K562 (cell line): ENCODE data around the gene CACTIN. TPM values are rescaled to one million over a fixed set of nuclear protein-coding genes. Genes with fewer than 3 reads are reported as not detected.
A peak's percentile ranks its signal among the peaks of the same experiment; 100 is the strongest.

Experiments used
- ATAC-seq: fragments of 200-7000 bp; cut with Tn5 transposase; 3 replicates; pipeline ENCODE4 v1.9.1; 2020; ENCODE audit warnings: moderate library complexity
- BruUV-seq: library from RNA; stranded (reverse); fragments of 400-500 nt; replicated peaks from 2 replicates; lab custom pipeline; 2021; lab: Mats Ljungman, UMichigan
- CTCF ChIA-PET: fragments of 300-600 bp; formaldehyde crosslinking; extraction: SDS; loops from one replicate; lab custom pipeline; 2021; ENCODE audit warnings: low intra/inter-chr PET ratio; lab: Yijun Ruan, JAX
- POLR2A ChIA-PET: fragments of 300-600, 350-650 bp; sonication (Branson Sonifier 250); formaldehyde crosslinking; extraction: SDS; loops from one replicate; lab custom pipeline; 2021; ENCODE audit warnings: antibody characterized with exemption, inconsistent platforms; lab: Yijun Ruan, JAX
- DNase-seq, 4 experiments: peaks; one replicate each; pipeline versions ENCODE4 v3.0.0 to v3.0.0-alpha.2; 2011 to 2018; ENCODE audit warnings: low spot score in 3 of 4, mixed read lengths in 3 of 4; ENCODE audit errors: extremely low read depth in 1 of 4
- FAIRE-seq: peaks from 2 replicates; lab custom pipeline; 2011; peaks lifted over from hg19 to GRCh38; lab: Jason Lieb, UNC
- H2AFZ ChIP-seq: 2 replicates; pipeline ENCODE4 v1.6.0; 2011; ENCODE audit warnings: low read depth, low read length, control low read depth, inconsistent platforms
- H3K27ac ChIP-seq: fragments of 200-600 bp; 3 replicates; pipeline ENCODE4 v1.8.0; 2011; ENCODE audit warnings: low read depth, mild to moderate bottlenecking, control low read depth, inconsistent platforms, low read length, moderate library complexity, mixed read lengths; ENCODE audit errors: extremely low read depth
- H3K27me3 ChIP-seq, 2 experiments: fragments of 300-600 bp in 1 of 2; 2 replicates in 1 of 2; 3 replicates in 1 of 2; pipeline versions ENCODE4 v1.6.0 to v1.8.0; 2011; ENCODE audit warnings: inconsistent platforms in 2 of 2, low read length in 2 of 2, mild to moderate bottlenecking in 1 of 2, mixed read lengths in 1 of 2, moderate library complexity in 1 of 2; ENCODE audit not compliant: control insufficient read depth in 2 of 2, insufficient read depth in 2 of 2
- H3K36me3 ChIP-seq: fragments of 300-600 bp; 3 replicates; pipeline ENCODE4 v1.8.0; 2011; ENCODE audit warnings: mild to moderate bottlenecking, low read length, inconsistent platforms; ENCODE audit not compliant: control insufficient read depth, insufficient read depth
- H3K4me1 ChIP-seq, 2 experiments: fragments of 200-600 bp in 1 of 2; replicated peaks in 1 of 2; 2 replicates in 1 of 2; 3 replicates in 1 of 2; pipeline versions ENCODE4 v1.5.1 to v1.8.0; 2011; ENCODE audit warnings: inconsistent platforms in 2 of 2, low read length in 2 of 2, mild to moderate bottlenecking in 1 of 2, mixed read lengths in 1 of 2, moderate library complexity in 1 of 2; ENCODE audit not compliant: control insufficient read depth in 2 of 2, insufficient read depth in 2 of 2
- H3K4me2 ChIP-seq: 2 replicates; pipeline ENCODE4 v1.6.1; 2011; ENCODE audit warnings: low read length, control low read depth, inconsistent platforms, mixed read lengths; ENCODE audit not compliant: insufficient read depth
- H3K4me3 ChIP-seq: fragments of 200-600 bp; sonication (generic), shearing (Covaris generic); 2 replicates; pipeline ENCODE4 v1.5.1; 2016; ENCODE audit warnings: control low read depth, inconsistent platforms
- H3K79me2 ChIP-seq: fragments of 200-600 bp; 3 replicates; pipeline ENCODE4 v1.8.0; 2011; ENCODE audit warnings: low read length, inconsistent platforms; ENCODE audit not compliant: control insufficient read depth, insufficient read depth
- H3K9ac ChIP-seq, 2 experiments: 2 replicates each; pipeline versions ENCODE4 v1.6.0 to v1.6.1; 2011; ENCODE audit warnings: low read depth in 2 of 2, low read length in 2 of 2, control low read depth in 1 of 2, inconsistent platforms in 1 of 2, mild to moderate bottlenecking in 1 of 2, mixed read lengths in 1 of 2; ENCODE audit not compliant: insufficient read depth in 1 of 2
- H3K9me1 ChIP-seq: one replicate; pipeline ENCODE4 v1.6.0; 2011; ENCODE audit warnings: inconsistent platforms, mild to moderate bottlenecking, low read length, moderate library complexity; ENCODE audit not compliant: control insufficient read depth, insufficient read depth
- H3K9me3 ChIP-seq: replicated peaks from 2 replicates; pipeline ENCODE4 v1.5.1; 2011; ENCODE audit warnings: low read depth, low read length, inconsistent platforms; ENCODE audit not compliant: control insufficient read depth, insufficient read depth
- H4K20me1 ChIP-seq: replicated peaks from 2 replicates; pipeline ENCODE4 v1.6.1; 2011; ENCODE audit warnings: low read length, inconsistent platforms, mixed read lengths; ENCODE audit not compliant: control insufficient read depth, insufficient read depth
- MAX ChIP-seq: sonication (generic); formaldehyde crosslinking; IDR thresholded peaks from 2 replicates; pipeline ENCODE4 v1.9.0; 2022; ENCODE audit warnings: mild to moderate bottlenecking, missing genetic modification reagents
- SFPQ ChIP-seq: fragments of 200-400 bp; formaldehyde crosslinking; IDR thresholded peaks from 2 replicates; pipeline ENCODE4 v1.6.1; 2017; ENCODE audit warnings: mild to moderate bottlenecking, low read depth, low read length, moderate library complexity
- SRF ChIP-seq, 2 experiments: fragments of 250-450, 450-650 bp in 1 of 2; sonication (Bioruptor Pico) in 1 of 2; sonication (generic) in 1 of 2; formaldehyde crosslinking; IDR thresholded peaks; 2 replicates each; pipeline versions ENCODE4 v1.5.0 to v1.5.1; 2020 to 2022; ENCODE audit warnings: mild to moderate bottlenecking in 1 of 2, missing genetic modification reagents in 1 of 2
- ZNF143 ChIP-seq: sonication (generic); formaldehyde crosslinking; IDR thresholded peaks from 2 replicates; pipeline ENCODE4 v1.9.0; 2022; ENCODE audit warnings: mild to moderate bottlenecking, missing genetic modification reagents
- WGBS: fragments of 100-300 bp; shearing (Covaris generic); methylation state at CpG from one replicate; pipeline ENCODE4 v1.1.6; 2016; ENCODE audit warnings: low coverage, mixed read lengths; ENCODE audit not compliant: insufficient coverage; ENCODE audit errors: missing lambda C conversion rate; 5-methylcytosine and 5-hydroxymethylcytosine counted together
- in situ Hi-C: fragments of 300-500 bp; cut with MboI; formaldehyde crosslinking; loops from 4 replicates; pipeline ENCODE4 v1.15.0; 2018; ENCODE audit warnings: inconsistent platforms, mixed read lengths
- intact Hi-C: fragments of 100-400 bp; cut with micrococcal nuclease; formaldehyde crosslinking; loops from 2 replicates; pipeline ENCODE4 v1.14.2; 2022
- polyA plus RNA-seq, 8 experiments: library from polyadenylated mRNA; depleted of rRNA in 4 of 8; stranded (reverse) in 5 of 8; unstranded in 3 of 8; fragments of >200 nt; fragmentation: Nextera tagmentation in 2 of 8; fragmentation: Illumina TruSeq in 1 of 8; extraction: Ambion mirVana in 2 of 8; extraction: Trizol in 1 of 8; gene quantifications; 2 replicates each; pipeline versions ENCODE4 v1.2.1 to v1.2.3, GENCODE V29; 2011 to 2014; ENCODE audit warnings: inconsistent platforms in 1 of 8, missing spikeins in 1 of 8
- total RNA-seq, 7 experiments: library from RNA; depleted of rRNA in 6 of 7; stranded (reverse); fragments of >200 nt in 6 of 7; fragmentation: Illumina TruSeq in 2 of 7; extraction: Trizol in 2 of 7; gene quantifications; 2 replicates each; pipeline versions ENCODE4 v1.2.1 to v1.2.3, GENCODE V29; 2011 to 2021; ENCODE audit warnings: low replicate concordance in 1 of 7

Gene CACTIN
- total and polyA plus RNA-seq, 9 of the 15 experiments (the other 6 are each of a cell fraction or from before 2014, with no cell fraction given): 0.15 to 49.2 (median 15.0) TPM

GRCh38 chr19:3663838-3664237 lies 37.2 kb upstream of the CACTIN start:
- in situ Hi-C loops: loop anchor here (5.0 kb wide), 1 partner anchor 43 kb away; the partner anchor contains the start of gene TJP3
- no peak overlapping the region for H2AFZ ChIP-seq
- no peaks in the 10 kb centered on the region for H3K9me3 ChIP-seq
- intact Hi-C loops: no loop called here
- DNase-seq (no peak), FAIRE-seq (no peak), ATAC-seq (no peak)
- peaks cover 0 to 51% of the 10 kb centered on the region in 2 experiments; a peak in 3 of 5 replicates for H3K4me1 ChIP-seq
- BruUV-seq: no TSS peak
- peaks cover 65% of the 10 kb centered on the region; the same call in 2 of the 3 replicates for H3K36me3 ChIP-seq
- 90% methylated on average over 18 of the region's 18 CpGs for WGBS
- H3K9ac ChIP-seq: no peak overlapping the region
- H3K27ac ChIP-seq: no peak overlapping the region
- POLR2A ChIA-PET: no interaction called here
- H3K4me3 ChIP-seq: no peak overlapping the region
- peaks cover 7% of the 10 kb centered on the region; the same call in 1 of the 3 replicates for H3K79me2 ChIP-seq
- peaks cover 11% of the 10 kb centered on the region; the same call in 1 of the 2 replicates for H4K20me1 ChIP-seq
- no peaks in the 10 kb centered on the region for H3K9me1 ChIP-seq
- CTCF ChIA-PET: no interaction called here
- no peaks in the 10 kb centered on the region for H3K27me3 ChIP-seq
- no peak overlapping the region for H3K4me2 ChIP-seq
- TF ChIP-seq MAX (CRISPR knock-in tag) (0 out of 2 replicates have a peak, but pooled peaks have one; percentile 22), SRF (CRISPR knock-in tag; IDR thresholded peaks at IDR 0.05) (no peak), SFPQ (no peak), ZNF143 (no peak)
